Endothelial cell of umbilical vein (primary cell): ENCODE results near the gene MRGPRE. TPM values are rescaled to one million over a fixed set of nuclear protein-coding genes. Genes with fewer than 3 reads are reported as not detected.

Source experiments
- BruUV-seq: library from RNA; stranded (reverse); fragments of 400-500 nt; replicated peaks from 2 replicates; lab custom pipeline; 2021; lab: Mats Ljungman, UMichigan
- CTCF ChIA-PET: fragments of 300-600, 350-600 bp; sonication (Branson Sonifier 250); formaldehyde crosslinking; loops from one replicate; lab custom pipeline; 2021; ENCODE audit warnings: antibody characterized with exemption, inconsistent platforms; lab: Charles Lee
- POLR2A ChIA-PET: fragments of 300-600, 350-600 bp; sonication (Branson Sonifier 250); formaldehyde crosslinking; loops from one replicate; lab custom pipeline; 2021; ENCODE audit warnings: antibody characterized with exemption, inconsistent platforms; lab: Charles Lee
- DNase-seq: peaks from one replicate; pipeline ENCODE4 v3.0.0-alpha.2; 2011; ENCODE audit warnings: low read depth, low spot score
- FAIRE-seq: peaks from 2 replicates; lab custom pipeline; 2011; peaks lifted over from hg19 to GRCh38; lab: Jason Lieb, UNC
- H2AFZ ChIP-seq: 2 replicates; pipeline ENCODE4 v1.6.0; 2012; ENCODE audit warnings: low read depth, low read length, control low read depth, inconsistent platforms
- H3K27ac ChIP-seq: 2 replicates; pipeline ENCODE4 v1.5.1; 2011; ENCODE audit warnings: low read depth, mild to moderate bottlenecking, control low read depth, low read length, moderate library complexity; ENCODE audit not compliant: insufficient read depth
- H3K27me3 ChIP-seq, 2 experiments: 2 replicates each; pipeline versions ENCODE4 v1.6.0 to v1.6.1; 2011; ENCODE audit warnings: low read length in 2 of 2, mixed read lengths in 1 of 2; ENCODE audit not compliant: control insufficient read depth in 2 of 2, insufficient read depth in 2 of 2
- H3K36me3 ChIP-seq, 2 experiments: 2 replicates in 1 of 2; 3 replicates in 1 of 2; pipeline ENCODE4 v1.5.1; 2011; ENCODE audit warnings: low read length in 2 of 2, mild to moderate bottlenecking in 1 of 2, moderate library complexity in 1 of 2; ENCODE audit not compliant: control insufficient read depth in 2 of 2, insufficient read depth in 2 of 2; ENCODE audit errors: extremely low read depth in 1 of 2
- H3K4me1 ChIP-seq: 3 replicates; pipeline ENCODE4 v1.5.1; 2011; ENCODE audit warnings: mild to moderate bottlenecking, low read length; ENCODE audit not compliant: control insufficient read depth, insufficient read depth; ENCODE audit errors: extremely low read depth
- H3K4me2 ChIP-seq: 2 replicates; pipeline ENCODE4 v1.6.1; 2011; ENCODE audit warnings: low read length, control low read depth, mixed read lengths; ENCODE audit not compliant: insufficient read depth
- H3K4me3 ChIP-seq, 3 experiments: fragments of 200-600 bp in 1 of 3; sonication (generic), shearing (Covaris generic) in 1 of 3; replicated peaks in 1 of 3; 2 replicates each; pipeline ENCODE4 v1.5.1; 2011 to 2016; ENCODE audit warnings: control low read depth in 3 of 3, low read length in 3 of 3, mild to moderate bottlenecking in 2 of 3, inconsistent platforms in 1 of 3, low read depth in 1 of 3, moderate library complexity in 1 of 3; ENCODE audit not compliant: insufficient read depth in 1 of 3
- H3K79me2 ChIP-seq: 2 replicates; pipeline ENCODE4 v1.6.0; 2012; ENCODE audit warnings: low read length, inconsistent platforms; ENCODE audit not compliant: control insufficient read depth, insufficient read depth
- H3K9ac ChIP-seq: replicated peaks from 2 replicates; pipeline ENCODE3; 2011; ENCODE audit warnings: low read length, control low read depth; ENCODE audit not compliant: insufficient read depth; ENCODE audit errors: extremely low read depth
- H3K9me1 ChIP-seq: replicated peaks from 3 replicates; pipeline ENCODE4 v1.6.0; 2011; ENCODE audit warnings: mild to moderate bottlenecking, low read length; ENCODE audit not compliant: control insufficient read depth, insufficient read depth; ENCODE audit errors: extremely low read depth
- H3K9me3 ChIP-seq: replicated peaks from 2 replicates; pipeline ENCODE4 v1.5.1; 2012; ENCODE audit warnings: low read length, inconsistent platforms; ENCODE audit not compliant: control insufficient read depth, insufficient read depth
- H4K20me1 ChIP-seq: replicated peaks from 2 replicates; pipeline ENCODE3; 2011; ENCODE audit warnings: mild to moderate bottlenecking, low read length; ENCODE audit not compliant: control insufficient read depth, insufficient read depth; ENCODE audit errors: extremely low read depth
- EZH2 ChIP-seq: IDR thresholded peaks from 2 replicates; pipeline ENCODE4 v1.6.1; 2012; ENCODE audit warnings: borderline replicate concordance, low read depth, mild to moderate bottlenecking, moderate library complexity, low read length, inconsistent platforms; ENCODE audit not compliant: severe bottlenecking
- FOS ChIP-seq: IDR thresholded peaks from 2 replicates; pipeline ENCODE4 v1.6.1; 2011; ENCODE audit warnings: mild to moderate bottlenecking, low read length, moderate library complexity, borderline replicate concordance; ENCODE audit not compliant: insufficient read depth
- GATA2 ChIP-seq: IDR thresholded peaks from 2 replicates; pipeline ENCODE4 v1.7.0; 2011; ENCODE audit warnings: low read depth, mild to moderate bottlenecking, moderate library complexity, mixed read lengths, low read length; ENCODE audit not compliant: insufficient read length, insufficient read depth
- JUN ChIP-seq: IDR thresholded peaks from 2 replicates; pipeline ENCODE4 v1.6.1; 2011; ENCODE audit warnings: borderline replicate concordance, low read depth; ENCODE audit not compliant: insufficient read length, insufficient read depth
- MYC ChIP-seq: IDR thresholded peaks from one replicate; pipeline ENCODE4 v1.6.1; 2011; ENCODE audit warnings: mild to moderate bottlenecking, low read depth, low read length
- POLR2A ChIP-seq: IDR thresholded peaks from 2 replicates; pipeline ENCODE4 v1.6.1; 2012; ENCODE audit warnings: low read depth, mild to moderate bottlenecking, control low read depth, low read length
- POLR2AphosphoS5 ChIP-seq: IDR thresholded peaks from 2 replicates; pipeline ENCODE4 v1.6.1; 2012; ENCODE audit warnings: low read depth, mild to moderate bottlenecking, control low read depth, low read length, moderate library complexity; ENCODE audit not compliant: insufficient read depth
- dilution Hi-C: fragments of 300-500 bp; cut with MboI; formaldehyde crosslinking; loops from one replicate; pipeline ENCODE4 v1.15.0; 2019; ENCODE audit warnings: low sequenced_read_pairs; ENCODE audit not compliant: extremely low pct_ligation_motif_present
- intact Hi-C: fragments of 100-400 bp; cut with micrococcal nuclease; formaldehyde crosslinking; loops from one replicate; pipeline ENCODE4 v1.10.0; 2022
- polyA plus RNA-seq, 4 experiments: library from polyadenylated mRNA; depleted of rRNA in 3 of 4; stranded (reverse) in 3 of 4; unstranded in 1 of 4; fragments of >200 nt; gene quantifications; 2 replicates each; pipeline versions ENCODE4 v1.2.1 to v1.2.3, GENCODE V29; 2011 to 2012; ENCODE audit warnings: missing spikeins in 1 of 4
- total RNA-seq: library from RNA; stranded (reverse); gene quantifications from 2 replicates; pipeline ENCODE4 v1.2.3, GENCODE V29; 2021
- TF ChIP-seq, protein P1 (sequence below): IDR thresholded peaks from 2 replicates; pipeline ENCODE4 v1.6.1; 2011; ENCODE audit not compliant: insufficient read depth, insufficient read length
- TF ChIP-seq, protein P2 (sequence below), 2 donors: IDR thresholded peaks; 1 replicate in 1 of 2; 2 replicates in 1 of 2; pipeline ENCODE4 v1.5.1; 2011; ENCODE audit warnings: low read length in 2 of 2, mild to moderate bottlenecking in 2 of 2, moderate library complexity in 2 of 2, control low read depth in 1 of 2, inconsistent platforms in 1 of 2, low read depth in 1 of 2; ENCODE audit not compliant: insufficient read depth in 1 of 2; ENCODE audit errors: extremely low read depth in 1 of 2

MRGPRE gene
- total and polyA plus RNA-seq, 2 donors (not counting 3 experiments of a cell fraction or from before 2014, with no cell fraction given): not detected

DNA sequence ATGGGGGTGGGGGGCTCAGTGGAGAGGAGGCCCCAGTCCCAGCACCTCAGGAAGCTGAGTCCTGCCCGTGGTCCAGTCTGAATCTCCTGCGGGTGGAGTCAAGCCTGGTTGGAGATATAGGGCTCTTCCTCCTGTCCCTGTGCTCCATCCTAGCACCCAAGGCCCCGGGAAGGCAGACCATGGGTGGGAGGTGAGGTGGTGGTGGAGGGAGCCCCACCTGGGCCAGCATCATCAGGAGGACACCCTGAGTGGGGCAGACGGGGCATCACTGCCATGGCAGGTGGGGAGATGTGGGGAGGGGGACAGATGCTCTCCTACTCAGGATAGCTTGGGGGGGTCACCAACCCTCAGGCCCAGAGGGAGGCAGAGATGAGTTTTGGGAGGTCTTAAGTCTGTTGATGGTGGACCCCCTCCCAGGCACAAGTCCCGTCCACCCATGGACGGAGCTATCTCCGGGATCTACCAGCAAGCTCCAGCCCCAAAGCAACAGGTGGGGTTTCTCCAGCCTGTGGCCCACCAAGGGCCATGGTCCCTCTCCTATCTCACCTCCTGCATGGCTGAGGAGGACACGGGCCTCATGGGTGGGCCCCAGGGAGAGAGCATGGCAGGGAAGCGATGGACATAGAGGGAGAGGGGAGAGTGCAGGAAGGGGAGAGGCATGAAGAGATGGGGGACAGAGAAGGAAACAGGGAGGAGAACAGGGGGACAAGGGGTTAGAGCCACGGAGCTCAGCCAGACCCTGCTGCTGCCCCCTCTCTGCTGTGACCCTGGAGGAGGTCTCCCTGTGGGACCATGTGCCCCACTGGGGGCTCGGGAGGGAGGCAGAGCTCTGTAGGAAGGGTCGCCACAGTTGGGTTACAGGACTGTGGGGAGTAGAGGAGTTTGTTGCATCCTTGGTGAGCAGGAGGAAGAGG is 1.3 kb downstream of the MRGPRE start:
- CTCF ChIA-PET: no interaction called here
- DNase-seq: no peak
- Histone ChIP-seq H3K4me2 (no peak overlapping the region), H3K79me2 (no peaks in the 10 kb centered on the region), H3K9me3 (no peaks in the 10 kb centered on the region), H3K9ac (no peak overlapping the region), H3K27me3 (peaks cover 0 to 1% of the 10 kb centered on the region in 2 experiments), H3K27ac (no peak overlapping the region), H3K9me1 (no peaks in the 10 kb centered on the region), H2AFZ (no peak overlapping the region), H3K4me1 (no peaks in the 10 kb centered on the region), H3K4me3 (no peak overlapping the region), H3K36me3 (no peaks in the 10 kb centered on the region), H4K20me1 (no peaks in the 10 kb centered on the region)
- intact Hi-C loops: no loop called here
- FAIRE-seq: no peak
- TF ChIP-seq, protein P1, sequence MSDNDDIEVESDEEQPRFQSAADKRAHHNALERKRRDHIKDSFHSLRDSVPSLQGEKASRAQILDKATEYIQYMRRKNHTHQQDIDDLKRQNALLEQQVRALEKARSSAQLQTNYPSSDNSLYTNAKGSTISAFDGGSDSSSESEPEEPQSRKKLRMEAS: no peak
- TF ChIP-seq, protein P2, sequence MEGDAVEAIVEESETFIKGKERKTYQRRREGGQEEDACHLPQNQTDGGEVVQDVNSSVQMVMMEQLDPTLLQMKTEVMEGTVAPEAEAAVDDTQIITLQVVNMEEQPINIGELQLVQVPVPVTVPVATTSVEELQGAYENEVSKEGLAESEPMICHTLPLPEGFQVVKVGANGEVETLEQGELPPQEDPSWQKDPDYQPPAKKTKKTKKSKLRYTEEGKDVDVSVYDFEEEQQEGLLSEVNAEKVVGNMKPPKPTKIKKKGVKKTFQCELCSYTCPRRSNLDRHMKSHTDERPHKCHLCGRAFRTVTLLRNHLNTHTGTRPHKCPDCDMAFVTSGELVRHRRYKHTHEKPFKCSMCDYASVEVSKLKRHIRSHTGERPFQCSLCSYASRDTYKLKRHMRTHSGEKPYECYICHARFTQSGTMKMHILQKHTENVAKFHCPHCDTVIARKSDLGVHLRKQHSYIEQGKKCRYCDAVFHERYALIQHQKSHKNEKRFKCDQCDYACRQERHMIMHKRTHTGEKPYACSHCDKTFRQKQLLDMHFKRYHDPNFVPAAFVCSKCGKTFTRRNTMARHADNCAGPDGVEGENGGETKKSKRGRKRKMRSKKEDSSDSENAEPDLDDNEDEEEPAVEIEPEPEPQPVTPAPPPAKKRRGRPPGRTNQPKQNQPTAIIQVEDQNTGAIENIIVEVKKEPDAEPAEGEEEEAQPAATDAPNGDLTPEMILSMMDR (IDR thresholded peaks at IDR 0.05; ENCODE audit: extremely low read depth in 1 of 2, insufficient read depth in 1 of 2, low read depth in 1 of 2, low read length in 2 of 2): no peak
- TF ChIP-seq EZH2: no peak
- no peak for TF ChIP-seq POLR2AphosphoS5
- no peak for TF ChIP-seq MYC
- no peak for TF ChIP-seq POLR2A
- no peak for TF ChIP-seq JUN
- TF ChIP-seq GATA2: no peak
- TF ChIP-seq FOS: no peak
- POLR2A ChIA-PET: no interaction called here
- dilution Hi-C loops: no loop called here
- BruUV-seq: no TSS peak
